Activated T-cell treated with anti-CD3 and anti-CD28 coated beads, Interleukin-2, amount 50 U/mL, for 72 hours (primary cell): ENCODE results near the gene FAM171A2. TPM values are rescaled to one million over a fixed set of nuclear protein-coding genes. Genes with fewer than 3 reads are reported as not detected.

Source experiments
- ATAC-seq, 2 donors: fragments of 150-1000 bp; cut with Tn5 transposase; replicated peaks in 1 of 2; 2 replicates each; pipeline ENCODE4 v1.10.0; 2021; ENCODE audit warnings: moderate library complexity in 2 of 2, mild to moderate bottlenecking in 1 of 2
- DNase-seq, 2 donors: peaks; one replicate each; pipeline ENCODE4 v3.0.0; 2021 to 2022; ENCODE audit warnings: mixed read lengths in 1 of 2
- H3K27ac Mint-ChIP-seq: one replicate; pipeline ENCODE4 v1.8.0; 2022; ENCODE audit warnings: mild to moderate bottlenecking, moderate library complexity, mixed read lengths
- H3K27me3 Mint-ChIP-seq: one replicate; pipeline ENCODE4 v1.8.0; 2022; ENCODE audit warnings: low read depth, mixed read lengths
- H3K36me3 Mint-ChIP-seq, 2 donors: one replicate each; pipeline ENCODE4 v1.8.0; 2022; ENCODE audit warnings: mixed read lengths in 2 of 2, mild to moderate bottlenecking in 1 of 2; ENCODE audit not compliant: insufficient read depth in 2 of 2
- H3K4me1 Mint-ChIP-seq: one replicate; pipeline ENCODE4 v1.8.0; 2022; ENCODE audit warnings: low read depth, mixed read lengths
- H3K4me3 Mint-ChIP-seq, 2 donors: one replicate each; pipeline ENCODE4 v1.8.0; 2022; ENCODE audit warnings: mild to moderate bottlenecking in 2 of 2, mixed read lengths in 2 of 2, moderate library complexity in 2 of 2
- H3K9me3 Mint-ChIP-seq, 2 donors: one replicate each; pipeline ENCODE4 v1.8.0; 2022; ENCODE audit warnings: mixed read lengths in 2 of 2
- total RNA-seq, 2 donors: library from RNA; stranded (reverse); gene quantifications; one replicate each; pipeline ENCODE4 v1.2.3, GENCODE V29; 2022

The FAM171A2 gene
- total RNA-seq, 2 donors from 2014 or later = 0.14 to 0.41 TPM

DNA sequence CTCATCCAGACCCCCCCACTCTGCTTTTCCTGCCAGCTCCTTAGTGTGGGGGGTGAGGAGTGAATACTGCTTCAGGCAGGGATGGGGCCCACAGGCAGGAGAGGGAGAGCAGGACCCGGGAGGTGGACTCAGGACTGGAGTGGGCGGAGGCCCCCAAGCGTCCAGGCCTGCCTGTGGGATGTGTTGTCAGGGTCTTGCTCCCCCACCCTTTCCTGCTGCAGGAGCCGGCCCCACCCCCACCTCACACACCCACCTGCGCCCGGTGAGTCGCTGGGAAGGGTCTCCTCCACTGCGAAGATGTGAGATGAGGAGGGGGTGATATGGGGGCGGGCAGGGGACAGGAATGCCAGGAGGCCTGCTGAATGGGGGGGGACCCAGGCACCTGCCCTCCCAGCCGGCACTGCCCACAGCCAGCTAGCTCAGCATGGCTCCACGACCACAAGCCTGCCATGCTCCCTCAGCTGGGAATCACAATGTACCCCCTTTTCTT is 1.1 kb downstream of the FAM171A2 start:
- no peak for ATAC-seq
- no peak for DNase-seq
- no peaks in the 10 kb centered on the region for H3K36me3 Mint-ChIP-seq
- H3K27me3 Mint-ChIP-seq = peaks cover 43% of the 10 kb centered on the region
- H3K4me3 Mint-ChIP-seq = peak overlapping the region; percentile 43 to 72
- H3K9me3 Mint-ChIP-seq = no peaks in the 10 kb centered on the region
- no peak overlapping the region for H3K27ac Mint-ChIP-seq
- H3K4me1 Mint-ChIP-seq = no peaks in the 10 kb centered on the region

DNA sequence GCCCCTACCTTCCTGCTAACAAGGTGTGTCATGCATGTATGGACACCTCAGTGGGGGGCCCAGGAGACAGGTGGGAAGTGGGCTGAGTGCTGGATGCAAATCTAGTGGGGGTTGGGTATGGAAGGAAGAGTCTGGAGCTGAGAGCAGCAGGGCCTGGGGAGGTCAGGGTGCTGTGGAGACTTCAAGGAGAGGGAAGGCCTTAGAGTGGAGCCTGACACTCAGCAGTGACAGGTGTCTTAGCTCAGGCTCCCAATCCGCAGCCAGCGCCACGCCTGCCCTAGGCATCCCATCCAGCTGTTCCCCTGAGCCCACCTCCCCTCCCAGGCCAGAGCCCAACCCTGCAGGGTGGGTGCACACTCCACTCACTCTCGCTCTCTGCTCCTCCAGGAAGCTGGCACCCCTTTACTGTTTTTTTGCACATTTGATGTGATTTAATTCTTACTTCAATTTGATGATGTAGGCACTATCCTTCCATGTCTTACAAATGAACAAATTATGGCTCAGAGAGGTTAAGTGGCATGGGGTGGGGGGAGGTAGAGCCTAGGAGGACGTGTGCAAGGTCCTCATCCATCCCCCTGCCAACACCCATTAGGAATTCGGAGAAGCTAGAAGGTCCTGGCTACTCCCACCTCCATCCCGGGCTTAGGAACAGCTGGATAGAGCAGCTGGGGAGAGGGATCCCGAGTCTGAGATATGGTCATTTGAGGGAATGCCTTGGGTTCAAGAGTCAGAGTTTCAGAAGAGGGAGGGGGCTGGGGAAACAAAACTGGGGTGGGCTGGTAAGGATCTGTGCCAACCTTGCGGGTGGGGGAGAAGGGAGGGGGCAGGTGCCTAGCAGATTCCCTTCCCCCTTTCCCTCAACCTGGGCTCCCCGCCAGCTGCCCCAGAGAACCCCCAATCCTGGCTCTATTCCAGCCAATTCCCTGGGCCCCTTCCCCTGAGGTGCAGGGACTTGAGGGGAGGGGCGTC is 2.1 kb downstream of the FAM171A2 start:
- ATAC-seq = no peak

DNA sequence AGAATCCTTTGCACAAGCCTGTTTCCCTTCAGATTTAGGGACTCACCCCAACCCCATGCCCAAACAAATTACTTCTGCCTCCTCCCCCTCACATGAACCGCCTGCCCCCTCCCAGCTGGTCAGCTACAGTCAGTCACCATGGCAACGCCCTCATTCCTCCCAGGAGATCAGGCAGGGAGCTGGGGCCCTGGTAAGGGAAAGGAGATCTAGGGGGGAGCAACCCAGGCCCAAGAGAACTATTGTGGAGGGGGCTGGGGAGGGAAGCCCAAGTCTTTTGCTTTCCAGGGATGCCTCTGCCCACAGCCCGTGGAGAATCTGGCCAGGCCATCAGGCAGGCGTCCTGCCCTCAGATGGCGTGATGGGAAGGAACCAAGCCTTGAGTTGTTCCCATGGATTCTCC is 2.8 kb downstream of the FAM171A2 start:
- Mint-ChIP-seq H3K27ac (no peak overlapping the region), H3K9me3 (no peaks in the 10 kb centered on the region)

More for the DNA sequence above, 2.1 kb downstream of the FAM171A2 start:
- H3K4me3 Mint-ChIP-seq = peak overlapping the region in 1 of 2 donors; percentile 9
- no peak for DNase-seq
- H3K9me3 Mint-ChIP-seq = no peaks in the 10 kb centered on the region
- no peaks in the 10 kb centered on the region for H3K4me1 Mint-ChIP-seq
- peaks cover 33% of the 10 kb centered on the region for H3K27me3 Mint-ChIP-seq
- H3K36me3 Mint-ChIP-seq = no peaks in the 10 kb centered on the region
- H3K27ac Mint-ChIP-seq = no peak overlapping the region

DNA sequence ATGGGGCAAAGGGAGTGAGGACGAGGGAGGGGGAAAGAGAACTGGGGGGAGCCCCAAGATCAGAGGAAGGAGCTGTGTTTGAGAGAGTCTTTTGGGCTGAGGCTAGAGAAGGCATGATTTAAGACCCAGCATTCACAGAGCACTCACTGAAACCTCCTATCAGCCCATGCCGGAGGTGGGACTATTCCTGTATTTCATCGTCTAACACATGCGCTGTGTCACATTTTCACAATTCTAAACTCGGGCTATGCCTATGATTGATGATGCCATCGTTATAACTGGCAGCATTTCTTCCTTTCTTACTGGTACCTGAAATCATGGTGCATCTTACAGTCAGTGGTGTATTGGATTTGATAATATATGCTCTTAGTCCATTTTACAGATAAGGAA is 3.5 kb downstream of the FAM171A2 start:
- DNase-seq = no peak
- Mint-ChIP-seq H3K4me3 (no peak overlapping the region), H3K4me1 (no peaks in the 10 kb centered on the region), H3K27ac (no peak overlapping the region), H3K36me3 (no peaks in the 10 kb centered on the region), H3K27me3 (peaks cover 21% of the 10 kb centered on the region), H3K9me3 (no peaks in the 10 kb centered on the region)
- no peak for ATAC-seq

More for the DNA sequence above, 2.8 kb downstream of the FAM171A2 start:
- DNase-seq (no peak), ATAC-seq (no peak)
- Mint-ChIP-seq H3K4me3 (no peak overlapping the region), H3K27me3 (peaks cover 28% of the 10 kb centered on the region), H3K4me1 (no peaks in the 10 kb centered on the region), H3K36me3 (no peaks in the 10 kb centered on the region)

DNA sequence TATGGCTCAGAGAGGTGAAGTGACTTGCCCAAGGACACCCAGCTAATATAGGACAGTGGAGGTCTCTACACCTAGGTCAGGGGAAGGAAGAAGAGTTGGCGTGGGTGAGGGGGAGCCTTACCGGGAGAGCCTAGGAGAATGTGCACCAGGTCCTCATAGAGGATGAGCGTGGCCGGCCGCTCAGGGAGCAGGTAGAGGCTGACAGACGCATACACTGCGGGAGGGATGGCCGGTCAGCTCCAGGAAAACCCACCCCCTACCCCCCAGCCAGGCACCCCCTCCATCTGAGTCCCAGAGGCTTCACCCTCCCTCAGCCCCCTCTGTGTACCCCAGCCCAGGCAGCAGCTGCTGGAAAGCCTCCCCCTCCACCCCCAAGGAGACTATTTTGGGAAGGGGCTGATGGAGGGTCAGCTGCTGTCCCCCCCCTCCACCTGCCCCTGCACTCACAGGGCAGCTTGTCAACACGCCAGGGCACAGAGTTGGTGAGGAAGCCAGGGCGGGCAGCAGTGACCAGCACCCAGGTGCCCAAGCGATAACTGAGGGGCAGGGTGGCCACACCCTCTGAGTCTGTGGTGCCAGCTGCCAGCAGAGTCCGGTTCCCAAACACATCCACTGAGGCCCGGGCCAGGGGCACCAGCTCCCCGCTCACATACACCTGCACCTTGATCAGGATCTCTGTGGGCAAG is 4.1 kb downstream of the FAM171A2 start:
- Mint-ChIP-seq H3K27me3 (peaks cover 15% of the 10 kb centered on the region), H3K27ac (no peak overlapping the region), H3K36me3 (no peaks in the 10 kb centered on the region), H3K4me3 (no peak overlapping the region), H3K4me1 (no peaks in the 10 kb centered on the region), H3K9me3 (no peaks in the 10 kb centered on the region)
- no peak for ATAC-seq
- DNase-seq = no peak

- ATAC-seq (no peak), DNase-seq (no peak)
- Mint-ChIP-seq H3K9me3 (no peaks in the 10 kb centered on the region), H3K27ac (no peak overlapping the region), H3K27me3 (peaks cover 13% of the 10 kb centered on the region), H3K4me3 (no peak overlapping the region), H3K4me1 (no peaks in the 10 kb centered on the region), H3K36me3 (no peaks in the 10 kb centered on the region)
These were observed 4.6 kb downstream of the FAM171A2 start for GRCh38 chr17:44359006-44359405.

GRCh38 chr17:44358066-44358465 is 5.6 kb downstream of the FAM171A2 start:
- Mint-ChIP-seq H3K27ac (no peak overlapping the region), H3K27me3 (peaks cover 13% of the 10 kb centered on the region), H3K4me1 (no peaks in the 10 kb centered on the region), H3K4me3 (no peak overlapping the region), H3K36me3 (peaks cover 0 to under 1% of the 10 kb centered on the region in 2 donors), H3K9me3 (no peaks in the 10 kb centered on the region)
- ATAC-seq (no peak), DNase-seq (no peak)

DNA sequence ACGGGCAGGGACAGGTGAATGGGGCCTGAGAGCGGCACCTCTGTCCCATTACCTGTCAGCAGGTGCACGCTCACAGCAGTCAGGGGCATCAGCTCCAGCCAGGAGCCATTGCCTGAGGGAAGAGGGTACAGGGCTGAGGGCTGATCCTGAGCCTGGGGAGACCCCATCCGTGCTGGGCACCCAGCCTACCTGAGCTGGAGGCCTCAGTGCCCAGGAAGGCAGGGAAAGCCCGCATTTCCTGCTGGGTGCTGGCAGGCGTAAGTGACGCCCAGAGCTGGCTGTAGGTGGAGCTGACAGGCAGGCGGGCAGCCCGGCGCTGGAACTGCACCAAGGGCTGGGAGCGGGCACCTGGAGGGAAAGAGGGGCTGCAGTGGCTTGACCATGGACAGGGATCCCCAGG is 7.4 kb downstream of the FAM171A2 start:
- no peak for DNase-seq
- Mint-ChIP-seq H3K27ac (no peak overlapping the region), H3K4me1 (no peaks in the 10 kb centered on the region), H3K27me3 (peaks cover 7% of the 10 kb centered on the region), H3K36me3 (peaks cover 0 to 3% of the 10 kb centered on the region in 2 donors), H3K4me3 (no peak overlapping the region), H3K9me3 (no peaks in the 10 kb centered on the region)
- ATAC-seq = no peak

GRCh38 chr17:44355642-44356099 is 8.0 kb downstream of the FAM171A2 start:
- Mint-ChIP-seq H3K4me1 (no peaks in the 10 kb centered on the region), H3K27ac (no peak overlapping the region), H3K27me3 (peaks cover 5% of the 10 kb centered on the region), H3K36me3 (peaks cover 0 to 3% of the 10 kb centered on the region in 2 donors), H3K9me3 (no peaks in the 10 kb centered on the region), H3K4me3 (no peak overlapping the region)
- no peak for DNase-seq
- no peak for ATAC-seq

GRCh38 chr17:44354582-44355561 is 8.8 kb downstream of the FAM171A2 start:
- Mint-ChIP-seq H3K4me3 (peak overlapping the region; percentile 66 to 74), H3K36me3 (peaks cover 0 to 3% of the 10 kb centered on the region in 2 donors), H3K27me3 (no peaks in the 10 kb centered on the region), H3K9me3 (no peaks in the 10 kb centered on the region), H3K27ac (no peak overlapping the region), H3K4me1 (no peaks in the 10 kb centered on the region)
- peak; percentile 81 to 82 for DNase-seq
- ATAC-seq = peak; percentile 61 to 63

DNA sequence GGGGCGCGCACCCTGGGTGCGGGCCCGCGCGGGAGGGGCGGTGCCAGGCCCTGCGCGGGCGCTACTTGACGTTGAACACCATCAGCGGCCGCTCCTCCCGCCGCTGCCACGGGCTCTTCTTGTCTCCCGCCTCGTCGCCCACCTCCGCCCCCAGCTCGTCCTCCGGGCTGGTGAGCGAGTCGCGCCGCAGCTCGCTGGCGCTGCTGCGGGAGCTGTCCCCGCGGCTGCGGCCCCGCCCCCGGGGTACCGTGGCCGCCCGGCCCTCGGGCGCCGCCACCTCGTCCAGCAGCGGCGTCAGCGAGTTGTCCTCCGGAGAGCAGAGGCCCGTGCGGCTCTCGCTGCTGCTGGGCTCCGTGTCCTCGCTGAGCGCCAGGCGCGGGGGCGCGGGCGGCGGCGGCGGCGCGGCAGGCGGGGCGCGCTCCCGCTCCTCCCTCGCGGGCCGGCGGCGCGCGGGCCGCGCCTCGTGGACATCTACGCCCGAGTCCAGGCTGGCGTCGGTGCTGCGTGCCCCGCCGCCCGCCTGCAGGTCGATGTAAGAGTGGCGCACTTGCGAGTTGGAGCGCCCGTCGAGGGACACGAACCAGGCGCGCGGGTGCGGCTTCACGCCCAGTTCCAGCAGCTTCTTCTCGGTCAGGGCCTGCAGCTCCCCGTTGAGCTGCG is 9.9 kb downstream of the FAM171A2 start:
- DNase-seq (peak; percentile 34 to 41), ATAC-seq (peak; percentile 33 to 43)
- Mint-ChIP-seq H3K4me3 (peak overlapping the region; percentile 65 to 70), H3K36me3 (peaks cover 0 to 3% of the 10 kb centered on the region in 2 donors), H3K4me1 (peaks cover under 1% of the 10 kb centered on the region), H3K9me3 (no peaks in the 10 kb centered on the region), H3K27ac (no peak overlapping the region), H3K27me3 (no peaks in the 10 kb centered on the region)
